ENCODE data around the gene XRCC4.
A peak's percentile ranks its signal among the peaks of the same experiment; 100 is the strongest.
"Not testable (repeated sequence)": the region's sequence is repeated elsewhere in the genome, so short reads cannot be mapped to it uniquely, and the experiment has no call there.

XRCC4 gene

GRCh38 chr5:83118471-83118870, 41.1 kb downstream of the XRCC4 start:
- no peak for DNase-seq

- no peak for DNase-seq
These were observed 41.6 kb downstream of the XRCC4 start for GRCh38 chr5:83118976-83119375.

GRCh38 chr5:83124593-83124992, 47.2 kb downstream of the XRCC4 start:
- DNase-seq: no peak

- DNase-seq: no peak
These were observed 48.2 kb downstream of the XRCC4 start for GRCh38 chr5:83125560-83125959.

- DNase-seq: no peak
These were observed 49.2 kb downstream of the XRCC4 start for GRCh38 chr5:83126501-83126900.

- no peak for DNase-seq
These were observed 56.5 kb downstream of the XRCC4 start for GRCh38 chr5:83133797-83134196.

- no peak for DNase-seq
These were observed 65.2 kb downstream of the XRCC4 start for GRCh38 chr5:83142526-83142925.

GRCh38 chr5:83145241-83145640, 67.9 kb downstream of the XRCC4 start:
- DNase-seq: no peak

- no peak for DNase-seq
These were observed 68.6 kb downstream of the XRCC4 start for GRCh38 chr5:83145882-83146331.

GRCh38 chr5:83146441-83146840, 69.1 kb downstream of the XRCC4 start:
- no peak for DNase-seq

GRCh38 chr5:83147593-83147992, 70.2 kb downstream of the XRCC4 start:
- DNase-seq: no peak

GRCh38 chr5:83148370-83148769, 71.0 kb downstream of the XRCC4 start:
- no peak for DNase-seq

- no peak for DNase-seq
These were observed 72.3 kb downstream of the XRCC4 start for GRCh38 chr5:83149671-83150070.

GRCh38 chr5:83151821-83152220, 74.5 kb downstream of the XRCC4 start:
- no peak for DNase-seq

- DNase-seq: not testable (repeated sequence)
These were observed 75.6 kb downstream of the XRCC4 start for GRCh38 chr5:83152996-83153395.

GRCh38 chr5:83156001-83156400, 78.7 kb downstream of the XRCC4 start:
- no peak for DNase-seq

- DNase-seq: no peak
These were observed 79.8 kb downstream of the XRCC4 start for GRCh38 chr5:83157163-83157562.

GRCh38 chr5:83162601-83163000, 85.3 kb downstream of the XRCC4 start:
- no peak for DNase-seq

- DNase-seq: no peak
These were observed 90.2 kb downstream of the XRCC4 start for GRCh38 chr5:83167538-83167937.

- no peak for DNase-seq
These were observed 92.4 kb downstream of the XRCC4 start for GRCh38 chr5:83169571-83170337.

- DNase-seq: no peak
These were observed 94.7 kb downstream of the XRCC4 start for GRCh38 chr5:83172011-83172410.

- no peak for DNase-seq
These were observed 95.3 kb downstream of the XRCC4 start for GRCh38 chr5:83172655-83173054.

GRCh38 chr5:83173826-83174225, 96.5 kb downstream of the XRCC4 start:
- no peak for DNase-seq

- DNase-seq: peak; percentile 83
These were observed 100.5 kb downstream of the XRCC4 start for GRCh38 chr5:83177803-83178202.

- peak; percentile 11 for DNase-seq
These were observed 102.6 kb downstream of the XRCC4 start for GRCh38 chr5:83179966-83180365.

All from NCI-H82 (cell line).